H9 (cell line): Measurements from ENCODE around the gene ITGBL1. TPM values are rescaled to one million over a fixed set of nuclear protein-coding genes. Genes with fewer than 3 reads are reported as not detected.

Experiments used
- DNase-seq: peaks from one replicate; pipeline ENCODE4 v3.0.0-alpha.2; 2017
- H2AFZ ChIP-seq: one replicate; pipeline ENCODE4 v1.6.1; 2013; ENCODE audit warnings: mild to moderate bottlenecking, low read length, control low read depth, moderate library complexity
- H2AK5ac ChIP-seq: 2 replicates; pipeline ENCODE4 v1.6.1; 2013; ENCODE audit warnings: low read length, control low read depth, mixed read lengths; ENCODE audit not compliant: insufficient read length
- H2BK120ac ChIP-seq: one replicate; pipeline ENCODE4 v1.6.1; 2013; ENCODE audit warnings: low read depth, mild to moderate bottlenecking, low read length, control low read depth, inconsistent platforms; ENCODE audit not compliant: poor library complexity, severe bottlenecking
- H2BK12ac ChIP-seq: 2 replicates; pipeline ENCODE4 v1.6.1; 2013; ENCODE audit warnings: low read length, control low read depth, mixed read lengths, low read depth; ENCODE audit not compliant: insufficient read length
- H2BK15ac ChIP-seq: 2 replicates; pipeline ENCODE4 v1.6.1; 2013; ENCODE audit warnings: low read depth, low read length, control low read depth
- H2BK20ac ChIP-seq: one replicate; pipeline ENCODE4 v1.6.1; 2013; ENCODE audit warnings: low read depth, mild to moderate bottlenecking, low read length, control low read depth, inconsistent platforms; ENCODE audit not compliant: poor library complexity, severe bottlenecking
- H2BK5ac ChIP-seq: 2 replicates; pipeline ENCODE4 v1.6.1; 2013; ENCODE audit warnings: low read length, control low read depth, mixed read lengths; ENCODE audit not compliant: insufficient read length
- H3K14ac ChIP-seq: 2 replicates; pipeline ENCODE4 v1.6.1; 2013; ENCODE audit warnings: low read length, control low read depth; ENCODE audit not compliant: insufficient read depth
- H3K18ac ChIP-seq: 2 replicates; pipeline ENCODE4 v1.6.1; 2013; ENCODE audit warnings: low read depth, mild to moderate bottlenecking, mixed read lengths, low read length, control low read depth; ENCODE audit not compliant: insufficient read length
- H3K23ac ChIP-seq: 2 replicates; pipeline ENCODE4 v1.6.1; 2013; ENCODE audit warnings: low read length, control low read depth, mixed read lengths, low read depth; ENCODE audit not compliant: insufficient read length
- H3K23me2 ChIP-seq: 2 replicates; pipeline ENCODE4 v1.6.1; 2013; ENCODE audit warnings: low read depth, mild to moderate bottlenecking, mixed read lengths, low read length, control low read depth; ENCODE audit not compliant: insufficient read length, poor library complexity, severe bottlenecking
- H3K27ac ChIP-seq: 2 replicates; pipeline ENCODE4 v1.5.1; 2013; ENCODE audit warnings: low read length, control low read depth, mixed read lengths, low read depth; ENCODE audit not compliant: insufficient read length
- H3K27me3 ChIP-seq: 2 replicates; pipeline ENCODE4 v1.6.1; 2013; ENCODE audit warnings: low read length, control low read depth, inconsistent platforms; ENCODE audit not compliant: insufficient read depth
- H3K4ac ChIP-seq: 2 replicates; pipeline ENCODE4 v1.6.1; 2013; ENCODE audit warnings: low read depth, mild to moderate bottlenecking, control low read depth, inconsistent platforms, low read length, moderate library complexity
- H3K4me1 ChIP-seq: 2 replicates; pipeline ENCODE4 v1.6.1; 2013; ENCODE audit warnings: low read length, control low read depth, inconsistent platforms; ENCODE audit not compliant: insufficient read depth
- H3K4me2 ChIP-seq: 2 replicates; pipeline ENCODE4 v1.6.1; 2013; ENCODE audit warnings: low read length, control low read depth, mixed read lengths; ENCODE audit not compliant: insufficient read length, insufficient read depth
- H3K56ac ChIP-seq: 2 replicates; pipeline ENCODE4 v1.6.1; 2013; ENCODE audit warnings: low read depth, mild to moderate bottlenecking, mixed read lengths, low read length, control low read depth; ENCODE audit not compliant: insufficient read length
- H3K79me1 ChIP-seq: 2 replicates; pipeline ENCODE4 v1.6.1; 2013; ENCODE audit warnings: low read depth, mild to moderate bottlenecking, moderate library complexity, low read length, control low read depth, inconsistent platforms; ENCODE audit not compliant: insufficient read depth, poor library complexity, severe bottlenecking
- H3K79me2 ChIP-seq: 2 replicates; pipeline ENCODE4 v1.6.1; 2013; ENCODE audit warnings: low read length, control low read depth, inconsistent platforms; ENCODE audit not compliant: insufficient read depth
- H3K9ac ChIP-seq: 2 replicates; pipeline ENCODE4 v1.6.1; 2013; ENCODE audit warnings: low read length, control low read depth, mixed read lengths; ENCODE audit not compliant: insufficient read length; ENCODE audit errors: extremely low read depth
- H3K9me3 ChIP-seq: one replicate; pipeline ENCODE4 v1.6.1; 2013; ENCODE audit warnings: low read depth, low read length, inconsistent platforms; ENCODE audit not compliant: control insufficient read depth
- H3T11ph ChIP-seq: one replicate; pipeline ENCODE4 v1.6.1; 2013; ENCODE audit warnings: mild to moderate bottlenecking, low read length, control low read depth, inconsistent platforms
- H4K20me1 ChIP-seq: one replicate; pipeline ENCODE4 v1.6.1; 2013; ENCODE audit not compliant: control insufficient read depth, insufficient read length, insufficient read depth
- H4K5ac ChIP-seq: 2 replicates; pipeline ENCODE4 v1.6.1; 2013; ENCODE audit warnings: low read depth, mild to moderate bottlenecking, mixed read lengths, low read length, control low read depth; ENCODE audit not compliant: insufficient read length
- H4K8ac ChIP-seq: replicated peaks from 2 replicates; pipeline ENCODE4 v1.6.1; 2013; ENCODE audit warnings: low read length, control low read depth, mixed read lengths, low read depth; ENCODE audit not compliant: insufficient read length
- H4K91ac ChIP-seq: 2 replicates; pipeline ENCODE4 v1.6.1; 2013; ENCODE audit warnings: low read depth, mild to moderate bottlenecking, moderate library complexity, mixed read lengths, low read length, control low read depth; ENCODE audit not compliant: insufficient read length
- H3K27ac Mint-ChIP-seq, 3 experiments: 2 replicates in 2 of 3; 3 replicates in 1 of 3; pipeline ENCODE4 v1.8.0; 2020 to 2021; ENCODE audit warnings: mixed read lengths in 3 of 3, mild to moderate bottlenecking in 1 of 3, moderate library complexity in 1 of 3
- H3K27me3 Mint-ChIP-seq: 2 replicates; pipeline ENCODE4 v1.8.0; 2021; ENCODE audit warnings: low read depth, mild to moderate bottlenecking, moderate library complexity, mixed read lengths
- H3K36me3 Mint-ChIP-seq, 3 experiments: 2 replicates in 2 of 3; 3 replicates in 1 of 3; pipeline ENCODE4 v1.8.0; 2020 to 2021; ENCODE audit warnings: low read depth in 3 of 3, mixed read lengths in 3 of 3; ENCODE audit not compliant: insufficient read depth in 1 of 3
- H3K4me1 Mint-ChIP-seq, 2 experiments: 2 replicates each; pipeline ENCODE4 v1.8.0; 2020; ENCODE audit warnings: mixed read lengths in 2 of 2
- H3K4me3 Mint-ChIP-seq, 2 experiments: 2 replicates in 1 of 2; 3 replicates in 1 of 2; pipeline ENCODE4 v1.8.0; 2020 to 2021; ENCODE audit warnings: mild to moderate bottlenecking in 2 of 2, mixed read lengths in 2 of 2, moderate library complexity in 1 of 2
- H3K9me3 Mint-ChIP-seq, 2 experiments: 2 replicates in 1 of 2; 3 replicates in 1 of 2; pipeline ENCODE4 v1.8.0; 2020; ENCODE audit warnings: mild to moderate bottlenecking in 2 of 2, mixed read lengths in 2 of 2, moderate library complexity in 1 of 2
- CTCF ChIP-seq: fragments of 200-600 bp; sonication (generic); conservative IDR thresholded peaks from 3 replicates; pipeline ENCODE4 v1.8.0; 2021; ENCODE audit warnings: antibody characterized with exemption, mild to moderate bottlenecking
- WGBS: extraction: QIAGEN DNeasy Blood & Tissue Kit; methylation state at CpG from one replicate; pipeline ENCODE4 v1.1.7; 2013; ENCODE audit warnings: missing lambda C conversion rate, low lambda C conversion rate, mixed read lengths; ENCODE audit not compliant: insufficient read length; ENCODE audit errors: extremely low coverage; 5-methylcytosine and 5-hydroxymethylcytosine counted together
- total RNA-seq: library from RNA; stranded (reverse); gene quantifications from 2 replicates; pipeline ENCODE4 v1.2.1, GENCODE V29; 2021

ITGBL1 gene
- total RNA-seq, 1 experiment from 2014 or later: not detected

GRCh38 chr13:101425156-101425471 is 27.4 kb upstream of the ITGBL1 start:
- no peak overlapping the region for H2AFZ ChIP-seq
- no peaks in the 10 kb centered on the region for H3K79me1 ChIP-seq
- H3K27ac ChIP-seq: no peak overlapping the region
- no peak overlapping the region for H2BK15ac ChIP-seq
- Mint-ChIP-seq H3K9me3 (no peaks in the 10 kb centered on the region), H3K27ac (no peak overlapping the region), H3K27me3 (peaks cover 2% of the 10 kb centered on the region; the same call in 1 of the 2 replicates), H3K4me1 (no peaks in the 10 kb centered on the region), H3K36me3 (no peaks in the 10 kb centered on the region), H3K4me3 (no peak overlapping the region)
- H2BK120ac ChIP-seq: no peak overlapping the region
- no peak overlapping the region for H3K4ac ChIP-seq
- no peaks in the 10 kb centered on the region for H3K79me2 ChIP-seq
- no peak overlapping the region for H2BK12ac ChIP-seq
- no peaks in the 10 kb centered on the region for H4K20me1 ChIP-seq
- no peak overlapping the region for H3K4me2 ChIP-seq
- no peak overlapping the region for H4K5ac ChIP-seq
- no peak overlapping the region for H4K8ac ChIP-seq
- H2BK5ac ChIP-seq: no peak overlapping the region
- H2AK5ac ChIP-seq: no peak overlapping the region
- H2BK20ac ChIP-seq: no peak overlapping the region
- H3K14ac ChIP-seq: no peak overlapping the region
- DNase-seq: no peak
- H3K27me3 ChIP-seq: no peaks in the 10 kb centered on the region
- H3K56ac ChIP-seq: no peak overlapping the region
- no peak overlapping the region for H3K23ac ChIP-seq
- no peaks in the 10 kb centered on the region for H3K9me3 ChIP-seq
- H3K9ac ChIP-seq: no peak overlapping the region
- TF ChIP-seq CTCF: no peak
- H3K18ac ChIP-seq: no peak overlapping the region
- H3K4me1 ChIP-seq: no peaks in the 10 kb centered on the region
- WGBS: no CpG with 5 or more reads among the region's 3 CpGs
- no peak overlapping the region for H3T11ph ChIP-seq
- H4K91ac ChIP-seq: no peak overlapping the region
- H3K23me2 ChIP-seq: no peaks in the 10 kb centered on the region
